Endometrial microvascular endothelial cells (primary cell): ENCODE data around the gene FAM174C. TPM values are rescaled to one million over a fixed set of nuclear protein-coding genes. Genes with fewer than 3 reads are reported as not detected.

Experiments
- in situ Hi-C: cut with HindIII; loops from 2 replicates; pipeline ENCODE4 v1.10.0; 2017; ENCODE audit warnings: low sequenced_read_pairs, low pct_unique_long_range_greater_than_20kb; ENCODE audit errors: inconsistent ontology term
- total RNA-seq: library from RNA; depleted of rRNA; stranded (reverse); fragments of >200 nt; gene quantifications from one replicate; pipeline ENCODE4 v1.2.3, GENCODE V29; 2015; ENCODE audit errors: inconsistent ontology term

FAM174C gene
- total RNA-seq, 1 donor from 2014 or later = 83.3 TPM

- in situ Hi-C loops = no loop called here
Measured at GRCh38 chr19:1248139-1248785, 27.1 kb upstream of the FAM174C start, which contains the start of gene MIDN. Gene MIDN, plus strand, starts transcription at chr19:1248583. Its CDS starts 1,714 bp downstream, at chr19:1250297.

DNA sequence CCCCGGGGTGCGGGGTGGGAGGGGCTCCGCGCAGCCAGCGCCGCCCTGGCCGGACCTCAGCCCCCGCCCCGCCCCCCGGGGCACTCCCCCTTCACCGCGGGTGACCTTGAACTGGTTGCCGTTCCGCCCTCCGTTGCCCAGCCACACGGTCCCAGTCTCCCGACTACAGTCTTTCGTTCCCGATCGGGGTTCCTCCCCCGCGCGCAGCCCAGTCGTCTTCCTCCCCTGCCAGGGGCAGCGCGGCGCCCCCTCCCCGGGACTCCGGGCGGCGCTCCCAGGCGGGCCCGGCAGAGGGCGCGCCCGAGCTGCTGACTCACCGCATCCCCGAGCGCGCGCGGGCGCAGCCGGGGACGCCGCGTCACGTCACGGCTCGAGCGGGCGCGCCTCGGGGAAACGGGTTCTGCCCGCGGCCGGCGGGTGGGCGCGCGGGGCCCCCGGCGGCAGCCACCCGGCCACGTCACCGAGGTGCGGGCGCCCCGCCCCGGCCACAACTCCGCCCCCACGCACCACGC is 26.5 kb upstream of the FAM174C start:
- in situ Hi-C loops = no loop called here

DNA sequence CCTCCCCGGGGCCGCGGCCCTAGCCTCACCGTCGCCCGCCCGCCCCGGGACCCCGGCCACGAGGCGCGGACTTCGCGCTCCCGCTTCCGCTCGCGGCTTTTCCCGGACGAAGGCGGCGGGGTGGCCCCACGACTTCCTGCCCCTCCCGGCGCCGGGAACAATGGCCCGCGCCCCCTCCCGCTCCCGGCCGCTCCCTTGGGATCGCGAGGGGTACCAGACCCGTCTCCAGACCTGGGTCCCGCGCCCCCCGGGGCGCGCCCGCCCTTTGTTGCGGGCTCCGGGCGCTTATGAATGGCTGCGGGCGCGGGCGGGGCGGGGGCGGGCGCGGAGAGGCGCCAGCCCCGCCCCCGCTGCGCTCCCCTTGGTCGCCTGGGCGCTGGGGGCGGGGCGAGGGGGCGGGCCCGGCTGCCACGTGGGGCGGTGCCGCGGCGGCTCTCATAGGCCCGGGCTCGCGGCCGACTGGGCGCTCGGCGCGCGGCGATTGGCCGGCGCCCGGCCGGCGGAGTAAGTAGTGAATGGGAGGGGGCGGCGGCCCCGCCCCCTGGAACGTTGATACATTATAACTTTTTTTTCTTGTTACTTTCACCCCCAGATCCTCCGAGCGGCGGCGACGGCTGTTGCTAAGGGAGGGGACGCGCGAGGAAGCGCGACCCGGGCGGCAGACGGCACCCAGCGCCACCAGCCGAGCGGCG is 25.9 kb upstream of the FAM174C start:
- in situ Hi-C loops = no loop called here

DNA sequence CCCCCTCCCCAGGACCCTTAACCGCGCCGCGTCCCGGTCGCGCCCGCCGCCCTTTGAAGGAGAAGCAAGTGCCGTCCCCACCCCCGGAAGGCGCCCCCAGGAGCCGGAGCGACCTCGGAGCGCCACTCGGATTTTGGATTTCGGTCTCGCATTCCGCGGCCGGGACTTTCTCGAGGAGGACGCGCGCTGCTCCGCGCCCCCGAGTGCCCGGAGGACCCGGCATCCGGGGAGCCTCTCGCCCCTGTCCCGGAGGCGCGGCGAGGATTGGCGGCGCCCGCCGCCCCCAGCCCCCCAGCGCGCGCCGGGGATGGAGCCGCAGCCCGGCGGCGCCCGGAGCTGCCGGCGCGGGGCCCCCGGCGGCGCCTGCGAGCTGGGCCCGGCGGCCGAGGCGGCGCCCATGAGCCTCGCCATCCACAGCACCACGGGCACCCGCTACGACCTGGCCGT is 25.3 kb upstream of the FAM174C start:
- in situ Hi-C loops = no loop called here

- in situ Hi-C loops = no loop called here
Measured at GRCh38 chr19:1250437-1251260, 24.7 kb upstream of the FAM174C start.

- in situ Hi-C loops = no loop called here
Measured at GRCh38 chr19:1251330-1252220, 23.8 kb upstream of the FAM174C start.

DNA sequence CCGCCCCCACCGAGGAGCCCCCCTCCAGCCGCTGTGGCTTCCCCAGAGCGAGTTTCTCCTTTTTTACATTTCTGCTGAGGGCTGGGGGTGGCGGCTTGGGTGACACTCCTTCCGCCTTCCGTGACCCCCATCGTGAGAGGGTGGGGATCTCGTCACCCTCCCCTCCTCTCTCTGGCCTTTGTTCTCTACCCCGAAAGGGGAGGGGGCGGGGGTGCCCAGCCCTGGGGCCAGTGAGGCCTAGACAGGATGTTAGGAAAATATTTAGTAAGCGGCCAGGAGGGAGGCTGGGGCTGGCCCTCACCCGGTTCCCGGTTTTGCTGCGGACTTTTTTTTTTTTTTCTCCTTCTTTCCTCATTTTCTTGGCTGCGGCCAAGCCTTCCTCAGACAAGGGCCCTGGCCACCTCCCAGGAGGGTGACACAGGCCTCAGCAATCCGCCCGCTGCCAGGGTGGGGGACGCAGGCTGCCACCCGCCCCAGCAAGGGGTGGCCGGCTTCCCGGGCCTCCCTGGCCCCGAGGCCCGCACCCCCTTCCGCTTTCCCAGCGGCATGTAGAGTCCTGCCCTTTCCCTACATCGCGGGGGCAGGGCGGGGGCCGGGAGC is 23.0 kb upstream of the FAM174C start:
- in situ Hi-C loops = no loop called here

GRCh38 chr19:1252821-1253513 is 22.4 kb upstream of the FAM174C start:
- in situ Hi-C loops = no loop called here

GRCh38 chr19:1253514-1254080 is 21.7 kb upstream of the FAM174C start:
- in situ Hi-C loops = no loop called here

- in situ Hi-C loops = no loop called here
Measured at GRCh38 chr19:1254081-1254527, 21.2 kb upstream of the FAM174C start.

- in situ Hi-C loops = no loop called here
Measured at GRCh38 chr19:1254530-1255185, 20.7 kb upstream of the FAM174C start.

- in situ Hi-C loops = no loop called here
Measured at GRCh38 chr19:1255186-1256161, 19.9 kb upstream of the FAM174C start.

- in situ Hi-C loops = no loop called here
Measured at GRCh38 chr19:1256646-1257474, 18.5 kb upstream of the FAM174C start.

GRCh38 chr19:1257475-1258162 is 17.7 kb upstream of the FAM174C start:
- in situ Hi-C loops = no loop called here
